Anterior cingulate cortex (tissue), 58 donors: ENCODE data around the gene TM9SF4.
A peak's percentile ranks its signal among the peaks of the same experiment; 100 is the strongest.
"Not testable (repeated sequence)": the region's sequence is repeated elsewhere in the genome, so short reads cannot be mapped to it uniquely, and the experiment has no call there.

Source experiments
- DNase-seq, 58 donors: peaks; one replicate each; lab custom pipeline; 2025; lab: John Stamatoyannopoulos, UW

Gene TM9SF4

GRCh38 chr20:32184961-32185603, 75.6 kb downstream of the TM9SF4 start:
- no peak for DNase-seq

- DNase-seq, result no peak
Observed at GRCh38 chr20:32186506-32186905, 77.0 kb downstream of the TM9SF4 start.

GRCh38 chr20:32188376-32189122, 79.0 kb downstream of the TM9SF4 start:
- DNase-seq, result no peak

- DNase-seq, result no peak
Observed at GRCh38 chr20:32189123-32189410, 79.6 kb downstream of the TM9SF4 start.

- peak in 48 of 58 donors; percentile 16 to 64 (median 36) for DNase-seq
Observed at GRCh38 chr20:32189691-32190615, 80.4 kb downstream of the TM9SF4 start.

- no peak for DNase-seq
Observed at GRCh38 chr20:32190616-32191415, 81.3 kb downstream of the TM9SF4 start.

GRCh38 chr20:32191422-32191821, 81.9 kb downstream of the TM9SF4 start:
- DNase-seq, result no peak

- peak in 1 of 58 donors; percentile 11 for DNase-seq
Observed at GRCh38 chr20:32191873-32192272, 82.4 kb downstream of the TM9SF4 start.

GRCh38 chr20:32192698-32193097, 83.2 kb downstream of the TM9SF4 start:
- DNase-seq, result no peak

GRCh38 chr20:32193336-32193735, 83.8 kb downstream of the TM9SF4 start:
- DNase-seq, result not testable (repeated sequence)

- DNase-seq, result no peak
Observed at GRCh38 chr20:32193996-32194395, 84.5 kb downstream of the TM9SF4 start.

GRCh38 chr20:32195581-32195980, 86.1 kb downstream of the TM9SF4 start:
- no peak for DNase-seq

- not testable (repeated sequence) for DNase-seq
Observed at GRCh38 chr20:32196613-32197012, 87.1 kb downstream of the TM9SF4 start.

GRCh38 chr20:32197136-32197535, 87.6 kb downstream of the TM9SF4 start:
- DNase-seq, result not testable (repeated sequence)

GRCh38 chr20:32199006-32199405, 89.5 kb downstream of the TM9SF4 start:
- DNase-seq, result peak in 1 of 58 donors; percentile 13

GRCh38 chr20:32201296-32201976, 91.9 kb downstream of the TM9SF4 start:
- no peak for DNase-seq

GRCh38 chr20:32201977-32202363, 92.5 kb downstream of the TM9SF4 start:
- no peak for DNase-seq

- DNase-seq, result no peak
Observed at GRCh38 chr20:32203356-32204204, 94.1 kb downstream of the TM9SF4 start.
